ENCODE results near the gene MAGI2.

MAGI2 gene

GRCh38 chr7:79298145-79298760 is 155.2 kb downstream of the MAGI2 start:
- no peak for DNase-seq

GRCh38 chr7:79296553-79297320 is 156.7 kb downstream of the MAGI2 start:
- no peak for DNase-seq

GRCh38 chr7:79293655-79294142 is 159.8 kb downstream of the MAGI2 start:
- DNase-seq: no peak

- no peak for DNase-seq
Observed at GRCh38 chr7:79292834-79293233, 160.6 kb downstream of the MAGI2 start.

- DNase-seq: no peak
Observed at GRCh38 chr7:79291498-79291865, 162.0 kb downstream of the MAGI2 start.

- no peak for DNase-seq
Observed at GRCh38 chr7:79290841-79291497, 162.5 kb downstream of the MAGI2 start.

- no peak for DNase-seq
Observed at GRCh38 chr7:79290398-79290797, 163.1 kb downstream of the MAGI2 start.

- DNase-seq: no peak
Observed at GRCh38 chr7:79288655-79289054, 164.8 kb downstream of the MAGI2 start.

GRCh38 chr7:79287981-79288380 is 165.5 kb downstream of the MAGI2 start:
- DNase-seq: no peak

GRCh38 chr7:79286181-79286580 is 167.3 kb downstream of the MAGI2 start:
- DNase-seq: no peak

GRCh38 chr7:79285756-79286155 is 167.7 kb downstream of the MAGI2 start:
- no peak for DNase-seq

- no peak for DNase-seq
Observed at GRCh38 chr7:79284211-79284610, 169.3 kb downstream of the MAGI2 start.

GRCh38 chr7:79282882-79283602 is 170.4 kb downstream of the MAGI2 start:
- no peak for DNase-seq

- peak; percentile 57 for DNase-seq
Observed at GRCh38 chr7:79282070-79282694, 171.3 kb downstream of the MAGI2 start.

- DNase-seq: no peak
Observed at GRCh38 chr7:79281426-79281825, 172.0 kb downstream of the MAGI2 start.

- DNase-seq: no peak
Observed at GRCh38 chr7:79272938-79273337, 180.5 kb downstream of the MAGI2 start.

GRCh38 chr7:79272066-79272669 is 181.3 kb downstream of the MAGI2 start:
- no peak for DNase-seq

GRCh38 chr7:79268730-79269129 is 184.7 kb downstream of the MAGI2 start:
- no peak for DNase-seq

- DNase-seq: no peak
Observed at GRCh38 chr7:79258826-79259225, 194.6 kb downstream of the MAGI2 start.

- no peak for DNase-seq
Observed at GRCh38 chr7:79257959-79258358, 195.5 kb downstream of the MAGI2 start.

GRCh38 chr7:79245623-79246249 is 207.7 kb downstream of the MAGI2 start:
- DNase-seq: no peak

GRCh38 chr7:79244482-79244881 is 209.0 kb downstream of the MAGI2 start:
- DNase-seq: no peak

Measured in islet precursor cell (in vitro differentiated cells).